BE2C (cell line): ENCODE results near the gene SPCS2.

Source experiments
- DNase-seq: peaks from one replicate; pipeline ENCODE4 v3.0.0-alpha.2; 2020
- H3K27me3 ChIP-seq: fragments of 250-450 bp; sonication (Bioruptor Pico); 2 replicates; pipeline ENCODE4 v1.5.1; 2020; ENCODE audit warnings: mild to moderate bottlenecking
- H3K36me3 ChIP-seq: fragments of 250-450 bp; sonication (Bioruptor Pico); 2 replicates; pipeline ENCODE4 v1.5.1; 2020; ENCODE audit warnings: mild to moderate bottlenecking
- H3K4me1 ChIP-seq: fragments of 250-450 bp; sonication (Bioruptor Pico); 2 replicates; pipeline ENCODE4 v1.5.1; 2020
- H3K4me3 ChIP-seq: 2 replicates; pipeline ENCODE4 v1.5.1; 2011; ENCODE audit warnings: low read depth, low read length
- H3K9me3 ChIP-seq: fragments of 250-450 bp; sonication (Bioruptor Pico); 2 replicates; pipeline ENCODE4 v1.5.1; 2020
- TF ChIP-seq, protein P1 (sequence below): IDR thresholded peaks from 2 replicates; pipeline ENCODE4 v1.5.1; 2012; ENCODE audit warnings: mild to moderate bottlenecking, low read depth, low read length

Gene SPCS2

DNA sequence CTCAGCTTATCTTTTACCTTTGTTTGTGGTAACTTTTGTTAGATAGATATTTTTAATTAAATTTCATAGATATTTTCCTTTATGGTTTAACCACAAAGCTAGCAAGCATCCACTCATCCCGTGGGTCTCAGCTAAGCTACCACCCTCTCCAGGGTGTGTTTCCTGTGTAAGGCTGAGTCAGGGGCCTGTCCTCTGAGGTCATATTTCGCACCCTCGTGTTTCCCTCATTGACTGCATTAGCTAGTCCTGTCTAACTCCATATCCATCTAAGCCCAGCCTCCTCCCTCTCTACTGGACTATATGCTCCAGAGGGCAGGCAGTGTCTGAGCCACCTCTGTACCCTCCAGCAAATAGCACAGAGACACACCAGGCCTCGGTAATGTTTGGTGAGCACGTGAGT is 16.9 kb upstream of the SPCS2 start:
- TF ChIP-seq, protein P1, sequence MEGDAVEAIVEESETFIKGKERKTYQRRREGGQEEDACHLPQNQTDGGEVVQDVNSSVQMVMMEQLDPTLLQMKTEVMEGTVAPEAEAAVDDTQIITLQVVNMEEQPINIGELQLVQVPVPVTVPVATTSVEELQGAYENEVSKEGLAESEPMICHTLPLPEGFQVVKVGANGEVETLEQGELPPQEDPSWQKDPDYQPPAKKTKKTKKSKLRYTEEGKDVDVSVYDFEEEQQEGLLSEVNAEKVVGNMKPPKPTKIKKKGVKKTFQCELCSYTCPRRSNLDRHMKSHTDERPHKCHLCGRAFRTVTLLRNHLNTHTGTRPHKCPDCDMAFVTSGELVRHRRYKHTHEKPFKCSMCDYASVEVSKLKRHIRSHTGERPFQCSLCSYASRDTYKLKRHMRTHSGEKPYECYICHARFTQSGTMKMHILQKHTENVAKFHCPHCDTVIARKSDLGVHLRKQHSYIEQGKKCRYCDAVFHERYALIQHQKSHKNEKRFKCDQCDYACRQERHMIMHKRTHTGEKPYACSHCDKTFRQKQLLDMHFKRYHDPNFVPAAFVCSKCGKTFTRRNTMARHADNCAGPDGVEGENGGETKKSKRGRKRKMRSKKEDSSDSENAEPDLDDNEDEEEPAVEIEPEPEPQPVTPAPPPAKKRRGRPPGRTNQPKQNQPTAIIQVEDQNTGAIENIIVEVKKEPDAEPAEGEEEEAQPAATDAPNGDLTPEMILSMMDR: no peak
- Histone ChIP-seq H3K9me3 (no peaks in the 10 kb centered on the region), H3K27me3 (no peaks in the 10 kb centered on the region), H3K4me1 (peaks cover 28% of the 10 kb centered on the region), H3K36me3 (peaks cover 8% of the 10 kb centered on the region), H3K4me3 (no peak overlapping the region)
- no peak for DNase-seq

DNA sequence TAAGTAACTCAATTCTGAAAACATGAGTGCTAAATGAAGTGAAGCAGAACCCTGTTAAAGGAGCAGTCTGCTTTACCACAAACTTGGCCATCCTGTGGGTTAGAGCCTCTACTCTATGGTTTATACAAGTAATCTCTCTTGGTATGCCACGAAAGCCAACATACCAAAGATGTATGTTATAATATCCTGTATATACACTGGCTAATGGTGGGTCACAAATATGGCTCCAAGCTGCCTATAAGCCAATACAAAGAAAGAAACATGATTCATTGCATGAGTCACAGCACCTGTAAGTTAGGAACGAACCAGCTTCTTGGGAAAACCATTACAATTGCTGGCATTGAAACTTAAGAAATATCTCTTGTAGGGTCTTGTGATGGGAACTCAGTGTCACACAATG is 16.3 kb upstream of the SPCS2 start:
- peaks cover 8% of the 10 kb centered on the region for H3K36me3 ChIP-seq
- no peak for DNase-seq
- peaks cover 30% of the 10 kb centered on the region for H3K4me1 ChIP-seq
- H3K9me3 ChIP-seq: no peaks in the 10 kb centered on the region
- TF ChIP-seq, protein P1: no peak
- no peak overlapping the region for H3K4me3 ChIP-seq
- no peaks in the 10 kb centered on the region for H3K27me3 ChIP-seq

DNA sequence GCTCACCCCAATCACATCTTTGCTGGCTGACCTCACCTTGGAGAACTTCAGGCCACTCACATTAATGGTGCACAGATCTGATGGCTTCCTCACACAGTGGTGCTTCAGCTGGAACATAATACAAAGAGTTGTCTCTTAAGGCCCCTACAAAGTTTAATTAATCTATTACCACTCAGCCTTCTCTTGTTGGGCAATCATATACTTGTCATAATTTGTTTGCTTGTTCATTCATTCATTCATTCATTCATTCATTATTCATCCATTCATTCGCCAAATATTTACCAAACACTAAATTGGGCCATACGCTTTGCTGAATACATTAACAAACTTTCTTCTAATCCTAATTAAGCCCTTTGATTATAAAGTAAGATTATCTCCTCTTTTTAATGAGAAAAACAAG is 15.3 kb upstream of the SPCS2 start:
- Histone ChIP-seq H3K27me3 (no peaks in the 10 kb centered on the region), H3K9me3 (no peaks in the 10 kb centered on the region), H3K4me1 (peaks cover 36% of the 10 kb centered on the region), H3K4me3 (no peak overlapping the region), H3K36me3 (peaks cover 8% of the 10 kb centered on the region)
- TF ChIP-seq, protein P1: no peak
- DNase-seq: no peak

DNA sequence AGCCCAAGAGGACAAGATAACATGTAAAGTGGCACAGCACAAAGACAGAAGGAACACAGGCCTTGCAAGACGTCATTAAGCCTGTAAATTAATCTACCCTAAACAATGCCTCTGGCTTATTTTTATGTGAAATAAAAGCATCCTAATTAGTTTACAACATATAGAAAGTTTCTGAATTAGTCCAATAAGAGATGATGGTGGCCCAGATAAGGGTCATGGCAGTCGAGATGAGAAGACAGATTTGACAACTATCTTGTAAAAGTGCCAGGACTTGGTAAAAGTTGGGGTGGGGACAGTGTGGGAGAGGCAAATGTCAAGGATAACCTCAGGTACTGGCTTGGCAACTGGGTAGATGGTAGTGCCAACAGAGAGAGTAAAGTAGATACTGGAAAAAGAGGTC is 13.8 kb upstream of the SPCS2 start:
- Histone ChIP-seq H3K9me3 (no peaks in the 10 kb centered on the region), H3K27me3 (no peaks in the 10 kb centered on the region), H3K4me3 (no peak overlapping the region), H3K36me3 (peaks cover 8% of the 10 kb centered on the region), H3K4me1 (peaks cover 36% of the 10 kb centered on the region)
- TF ChIP-seq, protein P1: no peak
- DNase-seq: peak; percentile 23

DNA sequence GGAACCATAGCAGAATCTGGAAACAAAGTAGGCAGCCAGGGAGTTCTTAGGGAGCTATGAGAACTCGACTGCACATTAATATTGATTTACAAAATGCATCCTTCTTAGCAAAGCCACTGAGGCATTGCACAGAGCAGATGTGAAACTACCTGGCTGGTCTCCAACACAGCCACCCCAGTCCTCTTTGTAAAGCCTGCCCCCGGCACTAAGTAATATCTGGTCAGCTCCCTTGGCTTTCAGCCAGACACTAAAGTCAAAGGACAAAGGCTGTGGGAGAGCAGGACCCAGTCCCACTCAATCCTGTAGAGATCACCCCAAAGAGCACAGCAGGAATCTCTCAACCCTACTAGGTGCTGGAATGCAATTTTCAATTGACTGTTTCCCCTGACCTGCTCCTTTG is 13.0 kb upstream of the SPCS2 start:
- H3K9me3 ChIP-seq: no peaks in the 10 kb centered on the region
- TF ChIP-seq, protein P1: no peak
- peak overlapping the region; percentile 1; the same call in 1 of the 2 replicates for H3K4me3 ChIP-seq
- DNase-seq: peak; percentile 89
- H3K36me3 ChIP-seq: peaks cover 8% of the 10 kb centered on the region
- H3K4me1 ChIP-seq: peaks cover 36% of the 10 kb centered on the region
- no peaks in the 10 kb centered on the region for H3K27me3 ChIP-seq

DNA sequence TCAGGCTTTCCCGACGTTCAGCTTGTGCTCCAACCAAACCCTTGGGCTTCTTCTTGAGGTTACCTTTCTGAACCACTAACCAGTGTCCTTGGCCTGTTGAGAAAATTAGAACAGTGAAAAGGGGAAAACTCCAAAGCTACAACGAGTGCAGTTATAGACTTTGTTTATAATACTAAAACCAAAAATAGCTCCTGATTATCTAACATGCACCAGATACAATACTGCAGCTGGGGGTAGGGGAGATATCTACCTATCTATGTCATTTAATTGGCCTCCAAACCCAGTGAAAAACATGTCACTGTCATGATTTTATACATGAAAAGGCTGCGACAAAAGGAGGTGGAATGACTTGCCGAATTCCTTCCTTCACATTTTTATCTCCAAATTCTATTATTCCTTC is 12.1 kb upstream of the SPCS2 start:
- DNase-seq: no peak
- TF ChIP-seq, protein P1: no peak
- H3K27me3 ChIP-seq: no peaks in the 10 kb centered on the region
- peaks cover 8% of the 10 kb centered on the region for H3K36me3 ChIP-seq
- no peak overlapping the region for H3K4me3 ChIP-seq
- peaks cover 36% of the 10 kb centered on the region for H3K4me1 ChIP-seq
- H3K9me3 ChIP-seq: no peaks in the 10 kb centered on the region
